HepG2 (cell line): ENCODE results near the gene NFATC4. TPM values are rescaled to one million over a fixed set of nuclear protein-coding genes. Genes with fewer than 3 reads are reported as not detected.
A peak's percentile ranks its signal among the peaks of the same experiment; 100 is the strongest.

Experiments used
- ATM ChIP-seq: fragments of 450-650 bp; IDR thresholded peaks from 2 replicates; pipeline ENCODE4 v1.7.1; 2017; ENCODE audit warnings: mild to moderate bottlenecking, borderline replicate concordance
- BORCS8-MEF2B ChIP-seq: sonication (generic); formaldehyde crosslinking; IDR thresholded peaks from 2 replicates; pipeline ENCODE4 v1.8.0; 2022; ENCODE audit warnings: mild to moderate bottlenecking, missing genetic modification reagents
- FOSL1 ChIP-seq: sonication (generic); formaldehyde crosslinking; IDR thresholded peaks from 2 replicates; pipeline ENCODE4 v1.9.0; 2021; ENCODE audit warnings: missing genetic modification reagents, borderline replicate concordance
- HINFP ChIP-seq: sonication (generic); formaldehyde crosslinking; IDR thresholded peaks from 2 replicates; pipeline ENCODE4 v1.4.0; 2020; ENCODE audit warnings: low read depth, mild to moderate bottlenecking, missing genetic modification reagents
- HNRNPL ChIP-seq: fragments of 200-400 bp; formaldehyde crosslinking; IDR thresholded peaks from 2 replicates; pipeline ENCODE4 v1.6.1; 2017; ENCODE audit warnings: mild to moderate bottlenecking, low read depth, low read length
- IRX3 ChIP-seq: sonication (generic); formaldehyde crosslinking; IDR thresholded peaks from 2 replicates; pipeline ENCODE4 v1.8.1; 2023; ENCODE audit warnings: mild to moderate bottlenecking, low read depth, missing genetic modification reagents, borderline replicate concordance
- JDP2 ChIP-seq: sonication (generic); formaldehyde crosslinking; IDR thresholded peaks from 2 replicates; pipeline ENCODE4 v1.8.1; 2022; ENCODE audit warnings: missing genetic modification reagents, borderline replicate concordance
- MAF1 ChIP-seq: sonication (generic); formaldehyde crosslinking; IDR thresholded peaks from 2 replicates; pipeline ENCODE4 v1.5.0; 2020; ENCODE audit warnings: missing genetic modification reagents, borderline replicate concordance
- MXI1 ChIP-seq: IDR thresholded peaks from 3 replicates; pipeline ENCODE4 v1.6.1; 2012; ENCODE audit warnings: low read depth, low read length, inconsistent platforms, borderline replicate concordance
- PRMT3 ChIP-seq: sonication (generic); formaldehyde crosslinking; IDR thresholded peaks from 2 replicates; pipeline ENCODE4 v1.8.1; 2022; ENCODE audit warnings: low read depth, mild to moderate bottlenecking, moderate library complexity, missing genetic modification reagents, borderline replicate concordance
- SNAI1 ChIP-seq: sonication (generic); formaldehyde crosslinking; IDR thresholded peaks from 2 replicates; pipeline ENCODE4 v1.5.0; 2020; ENCODE audit warnings: mild to moderate bottlenecking, missing genetic modification reagents, borderline replicate concordance
- SPEN ChIP-seq: sonication (generic); formaldehyde crosslinking; IDR thresholded peaks from 2 replicates; pipeline ENCODE4 v1.5.1; 2020; ENCODE audit warnings: low read depth, mild to moderate bottlenecking, missing genetic modification reagents
- STAG1 ChIP-seq: sonication (generic); formaldehyde crosslinking; IDR thresholded peaks from 2 replicates; pipeline ENCODE4 v1.4.0; 2020; ENCODE audit warnings: missing genetic modification reagents
- TARDBP ChIP-seq: sonication (generic); formaldehyde crosslinking; IDR thresholded peaks from 2 replicates; pipeline ENCODE4 v1.8.0; 2022; ENCODE audit warnings: mild to moderate bottlenecking, missing genetic modification reagents
- TEAD3 ChIP-seq: optimal IDR thresholded peaks from 2 replicates; pipeline ENCODE3; 2016; ENCODE audit warnings: borderline replicate concordance
- TMF1 ChIP-seq: sonication (generic); formaldehyde crosslinking; IDR thresholded peaks from 2 replicates; pipeline ENCODE4 v1.8.1; 2022; ENCODE audit warnings: low read depth, missing genetic modification reagents
- ZNF101 ChIP-seq: sonication (generic); formaldehyde crosslinking; IDR thresholded peaks from 2 replicates; pipeline ENCODE4 v1.4.0; 2020; ENCODE audit warnings: mild to moderate bottlenecking, low read depth, missing genetic modification reagents, borderline replicate concordance
- ZNF335 ChIP-seq: sonication (generic); formaldehyde crosslinking; IDR thresholded peaks from 2 replicates; pipeline ENCODE4 v1.4.0; 2020; ENCODE audit warnings: missing genetic modification reagents
- ZNF33A ChIP-seq: sonication (generic); formaldehyde crosslinking; IDR thresholded peaks from 2 replicates; pipeline ENCODE4 v1.5.1; 2020; ENCODE audit warnings: missing genetic modification reagents, mild to moderate bottlenecking, moderate library complexity, borderline replicate concordance
- ZNF549 ChIP-seq: sonication (generic); formaldehyde crosslinking; IDR thresholded peaks from 2 replicates; pipeline ENCODE4 v1.5.0; 2020; ENCODE audit warnings: missing genetic modification reagents
- ZNF556 ChIP-seq: sonication (generic); formaldehyde crosslinking; IDR thresholded peaks from 2 replicates; pipeline ENCODE4 v1.4.0; 2020; ENCODE audit warnings: mild to moderate bottlenecking, missing genetic modification reagents, borderline replicate concordance
- ZNF607 ChIP-seq: sonication (generic); formaldehyde crosslinking; IDR thresholded peaks from 2 replicates; pipeline ENCODE4 v1.5.1; 2020; ENCODE audit warnings: missing genetic modification reagents, mild to moderate bottlenecking, borderline replicate concordance
- ZNF670 ChIP-seq: sonication (generic); formaldehyde crosslinking; IDR thresholded peaks from 2 replicates; pipeline ENCODE4 v1.8.0; 2022; ENCODE audit warnings: mild to moderate bottlenecking, missing genetic modification reagents, borderline replicate concordance
- ZNF691 ChIP-seq: sonication (generic); formaldehyde crosslinking; IDR thresholded peaks from 2 replicates; pipeline ENCODE4 v1.4.0; 2020; ENCODE audit warnings: missing genetic modification reagents, low read depth, mild to moderate bottlenecking, borderline replicate concordance
- polyA plus RNA-seq, 8 experiments: library from polyadenylated mRNA; depleted of rRNA in 3 of 8; stranded (reverse) in 7 of 8; unstranded in 1 of 8; fragments of >200 nt; fragmentation: Illumina TruSeq in 4 of 8; extraction: Trizol in 4 of 8; gene quantifications; 2 replicates each; pipeline versions ENCODE4 v1.2.1 to v1.2.3, GENCODE V29; 2011 to 2016; ENCODE audit warnings: low read depth in 4 of 8, missing spikeins in 1 of 8, mixed read lengths in 1 of 8; ENCODE audit not compliant: insufficient read depth in 1 of 8
- total RNA-seq, 5 experiments: library from RNA; depleted of rRNA; stranded (reverse); fragments of >200 nt; fragmentation: Illumina TruSeq; extraction: Trizol; gene quantifications; 2 replicates each; pipeline ENCODE4 v1.2.3, GENCODE V29; 2016; ENCODE audit warnings: low read depth in 1 of 5
- TF ChIP-seq, protein P1 (sequence below): sonication (generic); formaldehyde crosslinking; conservative IDR thresholded peaks from 2 replicates; pipeline ENCODE4 v1.8.0; 2022; ENCODE audit warnings: mild to moderate bottlenecking, moderate library complexity, missing genetic modification reagents

Gene NFATC4
- total and polyA plus RNA-seq, 2 of the 13 experiments (the other 11 are each of a cell fraction or from before 2014, with no cell fraction given), result 0.04 to 0.15 TPM

DNA sequence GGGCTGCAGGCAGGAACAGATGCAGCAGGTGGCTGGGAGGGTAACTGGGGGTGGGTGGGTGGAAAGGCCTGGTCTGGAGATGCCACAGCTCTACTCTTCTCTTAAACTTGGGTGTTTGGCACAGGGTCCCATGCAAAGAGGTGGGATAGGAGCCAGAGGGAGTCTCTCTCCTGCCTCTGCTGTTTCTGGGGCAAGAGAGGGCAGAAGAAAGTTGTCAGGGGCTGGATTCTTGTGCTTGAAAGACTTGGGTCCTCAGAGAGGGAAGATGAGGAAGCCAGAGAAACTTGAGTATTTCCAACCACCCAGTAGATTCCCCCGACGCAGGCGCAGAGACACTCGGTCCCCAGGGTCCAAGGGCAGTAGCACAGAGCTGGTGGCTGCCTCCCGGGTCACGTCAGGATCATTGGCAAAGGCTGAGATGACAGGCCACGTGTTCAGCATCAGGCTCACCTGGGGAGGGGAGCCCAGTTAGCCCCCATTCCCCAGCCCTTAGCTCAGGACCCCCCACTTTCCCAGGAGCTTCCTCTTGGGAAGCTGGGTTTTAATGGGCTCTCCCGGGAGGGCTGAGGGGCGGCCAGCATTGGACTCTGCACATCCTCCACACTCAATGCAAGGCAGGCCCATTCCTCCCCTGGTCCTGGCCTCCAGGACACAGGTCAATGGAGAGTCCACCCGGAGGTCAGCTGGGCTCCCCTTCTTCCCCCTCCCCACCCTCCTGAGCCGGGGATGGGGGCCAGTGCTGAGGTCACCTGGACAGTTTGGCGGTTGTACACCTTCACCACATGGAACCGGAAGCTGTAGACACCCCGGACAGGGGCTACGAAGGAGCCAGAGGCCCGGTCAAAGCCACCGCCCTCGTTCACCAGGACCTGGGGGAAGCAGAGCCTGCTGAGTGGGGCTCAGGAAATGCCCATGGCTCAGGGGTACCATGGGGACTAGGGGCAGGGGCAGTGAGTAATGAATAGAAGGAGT, 59.8 kb downstream of the NFATC4 start (continued):
- 0 out of 3 replicates have a peak, but pooled peaks have one; percentile 42 for TF ChIP-seq MXI1
- no peak for TF ChIP-seq ZNF33A (CRISPR knock-in tag)
- no peak for TF ChIP-seq ATM
- peak; percentile 80 for TF ChIP-seq BORCS8-MEF2B
- no peak for TF ChIP-seq FOSL1 (CRISPR knock-in tag)
- TF ChIP-seq ZNF101 (CRISPR knock-in tag), result no peak
- TF ChIP-seq, protein P1, sequence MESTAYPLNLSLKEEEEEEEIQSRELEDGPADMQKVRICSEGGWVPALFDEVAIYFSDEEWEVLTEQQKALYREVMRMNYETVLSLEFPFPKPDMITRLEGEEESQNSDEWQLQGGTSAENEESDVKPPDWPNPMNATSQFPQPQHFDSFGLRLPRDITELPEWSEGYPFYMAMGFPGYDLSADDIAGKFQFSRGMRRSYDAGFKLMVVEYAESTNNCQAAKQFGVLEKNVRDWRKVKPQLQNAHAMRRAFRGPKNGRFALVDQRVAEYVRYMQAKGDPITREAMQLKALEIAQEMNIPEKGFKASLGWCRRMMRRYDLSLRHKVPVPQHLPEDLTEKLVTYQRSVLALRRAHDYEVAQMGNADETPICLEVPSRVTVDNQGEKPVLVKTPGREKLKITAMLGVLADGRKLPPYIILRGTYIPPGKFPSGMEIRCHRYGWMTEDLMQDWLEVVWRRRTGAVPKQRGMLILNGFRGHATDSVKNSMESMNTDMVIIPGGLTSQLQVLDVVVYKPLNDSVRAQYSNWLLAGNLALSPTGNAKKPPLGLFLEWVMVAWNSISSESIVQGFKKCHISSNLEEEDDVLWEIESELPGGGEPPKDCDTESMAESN (CRISPR knock-in tag), result peak; percentile 79
- TF ChIP-seq ZNF549 (CRISPR knock-in tag), result no peak
- TF ChIP-seq ZNF607, result no peak
- TF ChIP-seq TARDBP, result no peak
- no peak for TF ChIP-seq STAG1
- no peak for TF ChIP-seq HNRNPL
- no peak; the same call in 1 of the 2 replicates for TF ChIP-seq ZNF335 (CRISPR knock-in tag)
- no peak; the same call in 1 of the 2 replicates for TF ChIP-seq IRX3 (CRISPR knock-in tag)
- TF ChIP-seq MAF1 (CRISPR knock-in tag), result no peak
- TF ChIP-seq TMF1, result peak; percentile 78; the same call in 1 of the 2 replicates
- TF ChIP-seq ZNF670 (CRISPR knock-in tag), result no peak
- TF ChIP-seq ZNF556 (CRISPR knock-in tag), result no peak
- TF ChIP-seq PRMT3 (CRISPR knock-in tag), result no peak
- TF ChIP-seq SNAI1 (CRISPR knock-in tag), result no peak; the same call in 1 of the 2 replicates
- no peak for TF ChIP-seq TEAD3 (CRISPR knock-in tag)
- TF ChIP-seq ZNF691 (CRISPR knock-in tag), result 0 out of 2 replicates have a peak, but pooled peaks have one; percentile 32
- TF ChIP-seq HINFP (CRISPR knock-in tag), result peak; percentile 33; the same call in 1 of the 2 replicates
- no peak for TF ChIP-seq JDP2 (CRISPR knock-in tag)
- TF ChIP-seq SPEN, result peak; percentile 72; the same call in 1 of the 2 replicates
